ENCODE measurements around the gene PRMT2. TPM values are rescaled to one million over a fixed set of nuclear protein-coding genes. Genes with fewer than 3 reads are reported as not detected.
"Not testable (repeated sequence)": the region's sequence is repeated elsewhere in the genome, so short reads cannot be mapped to it uniquely, and the experiment has no call there.

PRMT2 gene
- total RNA-seq, 4 donors from 2014 or later, result 15.5 to 33.5 (median 25.1) TPM

DNA sequence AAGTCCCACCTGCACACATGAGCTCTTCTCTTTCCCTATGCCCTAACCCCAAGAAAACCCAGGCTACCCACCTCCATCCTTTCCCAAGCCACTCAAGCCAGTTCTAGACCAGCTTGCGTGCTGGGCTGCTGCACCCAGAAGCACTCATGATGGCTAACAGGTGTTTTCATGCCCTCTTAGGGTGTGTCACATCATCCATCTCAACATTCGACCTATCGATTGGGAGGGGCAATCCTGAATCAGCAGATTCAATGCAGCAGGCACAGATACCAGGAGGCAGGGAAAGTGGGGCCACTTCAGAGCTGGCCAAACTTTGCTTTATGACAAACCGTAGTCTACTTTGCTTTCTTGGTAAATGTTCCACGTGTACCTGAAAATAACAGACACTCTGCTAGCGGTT is 6.6 kb upstream of the PRMT2 start:
- peaks cover 0 to 5% (median 3%) of the 10 kb centered on the region in 3 donors for H3K9me3 ChIP-seq
- DNase-seq (no peak), ATAC-seq (no peak)
- no peak overlapping the region for H3K4me3 ChIP-seq
- TF ChIP-seq POLR2A (IDR thresholded peaks at IDR 0.05), result no peak
- TF ChIP-seq, protein P1, sequence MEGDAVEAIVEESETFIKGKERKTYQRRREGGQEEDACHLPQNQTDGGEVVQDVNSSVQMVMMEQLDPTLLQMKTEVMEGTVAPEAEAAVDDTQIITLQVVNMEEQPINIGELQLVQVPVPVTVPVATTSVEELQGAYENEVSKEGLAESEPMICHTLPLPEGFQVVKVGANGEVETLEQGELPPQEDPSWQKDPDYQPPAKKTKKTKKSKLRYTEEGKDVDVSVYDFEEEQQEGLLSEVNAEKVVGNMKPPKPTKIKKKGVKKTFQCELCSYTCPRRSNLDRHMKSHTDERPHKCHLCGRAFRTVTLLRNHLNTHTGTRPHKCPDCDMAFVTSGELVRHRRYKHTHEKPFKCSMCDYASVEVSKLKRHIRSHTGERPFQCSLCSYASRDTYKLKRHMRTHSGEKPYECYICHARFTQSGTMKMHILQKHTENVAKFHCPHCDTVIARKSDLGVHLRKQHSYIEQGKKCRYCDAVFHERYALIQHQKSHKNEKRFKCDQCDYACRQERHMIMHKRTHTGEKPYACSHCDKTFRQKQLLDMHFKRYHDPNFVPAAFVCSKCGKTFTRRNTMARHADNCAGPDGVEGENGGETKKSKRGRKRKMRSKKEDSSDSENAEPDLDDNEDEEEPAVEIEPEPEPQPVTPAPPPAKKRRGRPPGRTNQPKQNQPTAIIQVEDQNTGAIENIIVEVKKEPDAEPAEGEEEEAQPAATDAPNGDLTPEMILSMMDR (IDR thresholded peaks at IDR 0.05 in 4 of 5, conservative IDR thresholded peaks at IDR 0.05 in 1 of 5), result no peak
- H3K4me1 ChIP-seq, result no peaks in the 10 kb centered on the region
- in situ Hi-C loops (cut with MboI; ENCODE audit: low sequenced_read_pairs in 4 of 4) (no loop called here), intact Hi-C loops (cut with DNase I; ENCODE audit: low total_unique reads) (no loop called here)
- peaks cover 0 to 23% (median 6%) of the 10 kb centered on the region in 3 donors for H3K27me3 ChIP-seq
- H3K36me3 ChIP-seq, result no peaks in the 10 kb centered on the region
- no peak overlapping the region for H3K27ac ChIP-seq

DNA sequence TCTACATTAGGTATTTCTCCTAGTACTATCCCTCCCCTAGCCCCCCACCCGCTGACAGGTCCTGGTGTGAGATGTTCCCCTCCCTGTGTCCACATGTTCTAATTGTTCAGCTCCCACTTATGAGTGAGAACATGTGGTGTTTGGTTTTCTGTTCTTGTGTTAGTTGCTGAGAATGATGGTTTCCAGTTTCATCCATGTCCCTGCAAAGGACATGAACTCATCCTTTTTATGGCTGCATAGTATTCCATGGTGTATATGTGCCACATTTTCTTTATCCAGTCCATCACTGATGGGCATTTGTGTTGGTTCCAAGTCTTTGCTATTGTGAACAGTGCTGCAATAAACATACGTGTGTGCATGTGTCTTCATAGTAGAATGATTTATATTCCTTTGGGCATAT is 4.6 kb upstream of the PRMT2 start:
- intact Hi-C loops (cut with DNase I; ENCODE audit: low total_unique reads); in situ Hi-C loops (cut with MboI; ENCODE audit: low sequenced_read_pairs in 4 of 4); H3K9me3 ChIP-seq; H3K4me1 ChIP-seq; H3K27ac ChIP-seq; ATAC-seq; H3K4me3 ChIP-seq; DNase-seq; H3K36me3 ChIP-seq: not testable (repeated sequence)
- peaks cover 0 to 12% (median 2%) of the 10 kb centered on the region in 3 donors for H3K27me3 ChIP-seq

DNA sequence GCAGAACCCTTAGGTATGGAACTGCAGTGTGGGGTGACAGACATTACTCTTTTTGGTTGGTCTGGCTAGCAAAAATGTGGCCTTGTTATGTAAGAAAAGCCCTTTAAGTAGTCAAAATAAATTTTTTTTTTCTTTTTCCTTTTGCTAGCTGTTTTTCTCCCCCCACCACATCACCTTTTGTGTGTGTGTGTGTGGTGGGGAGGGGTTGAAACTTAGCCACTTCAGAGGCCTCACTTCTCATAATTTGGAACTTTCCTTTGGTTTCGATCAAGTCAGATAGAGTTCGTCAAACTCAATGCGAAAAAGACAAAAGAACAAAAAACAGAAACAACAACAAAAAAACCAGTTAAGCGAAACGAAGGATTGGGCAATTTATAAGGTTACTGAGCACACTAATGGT is 1.9 kb upstream of the PRMT2 start:
- H3K4me3 ChIP-seq, result no peak overlapping the region
- DNase-seq (no peak), ATAC-seq (no peak)
- no peaks in the 10 kb centered on the region for H3K9me3 ChIP-seq
- H3K36me3 ChIP-seq, result peaks cover 0 to 7% of the 10 kb centered on the region in 2 donors
- peaks cover 0 to 3% (median 0%) of the 10 kb centered on the region in 3 donors for H3K27me3 ChIP-seq
- in situ Hi-C loops (cut with MboI; ENCODE audit: low sequenced_read_pairs in 4 of 4), result no loop called here
- H3K4me1 ChIP-seq, result peaks cover 15 to 27% of the 10 kb centered on the region in 2 donors
- intact Hi-C loops (cut with DNase I; ENCODE audit: low total_unique reads), result no loop called here
- no peak overlapping the region for H3K27ac ChIP-seq
- no peak for TF ChIP-seq POLR2A (IDR thresholded peaks at IDR 0.05)

DNA sequence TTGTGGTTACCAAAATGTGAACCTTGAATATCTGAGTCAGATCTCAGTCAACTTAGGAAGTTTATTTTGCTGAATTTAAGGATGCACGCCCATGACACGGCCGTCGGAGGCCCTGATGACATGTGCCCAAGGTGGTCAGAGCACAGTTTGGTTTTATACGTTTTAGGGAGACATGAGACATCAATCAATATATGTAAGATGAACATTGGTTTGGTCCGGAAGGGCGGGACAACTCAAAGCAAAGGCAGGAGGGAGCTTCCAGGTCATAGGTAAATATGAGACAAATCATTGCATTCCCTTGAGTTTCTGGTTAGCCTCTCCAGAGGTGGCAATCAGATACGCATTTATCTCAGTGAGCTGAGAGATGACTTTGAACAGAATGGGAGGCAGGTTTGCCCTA is 1.0 kb upstream of the PRMT2 start:
- H3K4me1 ChIP-seq, result peaks cover 20 to 27% of the 10 kb centered on the region in 2 donors
- H3K4me3 ChIP-seq, result peak overlapping the region; percentile 79 to 96 (median 88)
- ATAC-seq (no peak), DNase-seq (no peak)
- in situ Hi-C loops (cut with MboI; ENCODE audit: low sequenced_read_pairs in 4 of 4), result no loop called here
- intact Hi-C loops (cut with DNase I; ENCODE audit: low total_unique reads), result no loop called here
- H3K9me3 ChIP-seq, result no peaks in the 10 kb centered on the region
- TF ChIP-seq, protein P1 (IDR thresholded peaks at IDR 0.05 in 4 of 5, conservative IDR thresholded peaks at IDR 0.05 in 1 of 5), result no peak
- TF ChIP-seq POLR2A (IDR thresholded peaks at IDR 0.05), result no peak
- peaks cover 0 to 7% of the 10 kb centered on the region in 2 donors for H3K36me3 ChIP-seq
- peak overlapping the region; percentile 89 to 97 (median 94) for H3K27ac ChIP-seq
- H3K27me3 ChIP-seq, result no peaks in the 10 kb centered on the region

DNA sequence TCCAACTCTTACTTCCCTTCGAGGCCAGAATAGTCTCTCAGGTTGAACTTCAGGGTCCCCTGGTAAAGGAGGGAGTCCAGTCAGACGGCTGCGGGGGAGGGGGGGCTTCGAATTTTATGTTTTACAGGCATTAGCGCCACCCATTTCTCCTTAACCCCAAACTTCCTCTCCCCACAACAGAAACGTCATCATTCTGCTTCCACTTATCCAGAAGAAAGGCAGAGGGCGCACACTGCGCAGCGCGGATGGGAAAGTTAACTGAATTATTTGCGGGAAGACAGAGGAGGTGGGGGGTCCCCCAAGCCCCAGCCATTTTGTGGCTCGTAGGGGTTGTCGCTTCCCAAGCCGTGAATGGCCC is 529 bp upstream of the PRMT2 start:
- Histone ChIP-seq H3K27me3 (no peaks in the 10 kb centered on the region), H3K4me1 (peaks cover 21 to 30% of the 10 kb centered on the region in 2 donors), H3K27ac (peak overlapping the region; percentile 89 to 97 (median 94)), H3K36me3 (peaks cover 0 to 7% of the 10 kb centered on the region in 2 donors), H3K9me3 (no peaks in the 10 kb centered on the region), H3K4me3 (peak overlapping the region; percentile 79 to 96 (median 88))
- peak; percentile 33 to 34 for ATAC-seq
- peak; percentile 18 to 32 for DNase-seq
- intact Hi-C loops (cut with DNase I; ENCODE audit: low total_unique reads) (no loop called here), in situ Hi-C loops (cut with MboI; ENCODE audit: low sequenced_read_pairs in 4 of 4) (no loop called here)
- TF ChIP-seq POLR2A (IDR thresholded peaks at IDR 0.05), result no peak
- TF ChIP-seq, protein P1 (IDR thresholded peaks at IDR 0.05 in 4 of 5, conservative IDR thresholded peaks at IDR 0.05 in 1 of 5), result peak in 1 of 5 experiments; percentile 17

DNA sequence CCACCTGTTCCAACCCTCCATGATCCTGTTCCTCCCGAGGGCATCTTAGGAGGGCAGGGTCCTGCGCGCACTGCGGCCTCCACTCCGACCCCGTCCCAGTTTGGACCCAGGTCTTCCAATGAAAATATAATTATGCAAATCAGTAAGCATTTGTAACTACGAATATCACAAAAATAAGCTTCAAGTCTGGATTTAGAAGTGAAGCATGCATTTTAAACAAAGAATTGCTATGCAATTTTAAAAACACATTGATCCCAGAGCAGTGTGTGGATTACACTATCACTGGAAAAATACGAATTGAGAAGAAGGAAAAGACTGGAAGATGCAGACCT is 673 bp downstream of the PRMT2 start:
- H3K4me3 ChIP-seq, result peak overlapping the region; percentile 79 to 96 (median 88)
- intact Hi-C loops (cut with DNase I; ENCODE audit: low total_unique reads) (no loop called here), in situ Hi-C loops (cut with MboI; ENCODE audit: low sequenced_read_pairs in 4 of 4) (no loop called here)
- ATAC-seq, result no peak
- no peaks in the 10 kb centered on the region for H3K9me3 ChIP-seq
- DNase-seq, result no peak
- H3K36me3 ChIP-seq, result peaks cover 0 to 7% of the 10 kb centered on the region in 2 donors
- H3K27me3 ChIP-seq, result no peaks in the 10 kb centered on the region
- TF ChIP-seq POLR2A (IDR thresholded peaks at IDR 0.05), result no peak
- peaks cover 21 to 32% of the 10 kb centered on the region in 2 donors for H3K4me1 ChIP-seq
- H3K27ac ChIP-seq, result peak overlapping the region; percentile 89 to 97 (median 94)
